T-helper 9 cell (primary cell): ENCODE results near the gene PSMC3IP.

Experiments used
- DNase-seq: peaks from one replicate; pipeline ENCODE4 v3.0.0-alpha.2; 2020

Gene PSMC3IP

DNA sequence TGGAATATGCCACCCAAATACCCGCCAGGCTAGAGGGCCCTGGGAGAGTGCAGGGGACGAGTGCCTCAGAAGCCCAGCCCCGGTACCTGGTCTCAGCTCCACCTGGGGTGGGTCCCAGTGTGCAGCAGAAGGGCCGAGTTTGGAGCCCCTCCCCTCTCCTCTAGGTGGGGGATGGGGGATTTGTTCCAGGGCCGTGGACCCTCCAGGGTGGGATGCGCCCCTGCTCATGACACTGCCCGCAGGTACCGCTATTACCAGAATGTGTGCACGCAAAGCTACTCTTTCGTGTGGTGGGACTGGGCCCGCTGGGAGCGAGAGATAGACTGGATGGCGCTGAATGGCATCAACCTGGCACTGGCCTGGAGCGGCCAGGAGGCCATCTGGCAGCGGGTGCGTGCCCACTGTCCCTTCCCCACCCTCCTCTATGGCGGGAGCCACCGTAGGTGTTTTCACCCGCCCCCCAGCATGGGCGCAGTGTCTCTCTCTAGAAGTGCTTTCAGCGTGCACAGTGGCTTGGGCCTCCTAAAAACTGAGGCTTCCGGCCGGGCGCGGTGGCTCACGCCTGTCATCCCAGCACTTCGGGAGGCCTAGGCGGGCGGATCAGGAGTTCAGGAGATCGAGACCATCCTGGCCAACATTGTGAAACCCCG is 40.2 kb downstream of the PSMC3IP start:
- no peak for DNase-seq

DNA sequence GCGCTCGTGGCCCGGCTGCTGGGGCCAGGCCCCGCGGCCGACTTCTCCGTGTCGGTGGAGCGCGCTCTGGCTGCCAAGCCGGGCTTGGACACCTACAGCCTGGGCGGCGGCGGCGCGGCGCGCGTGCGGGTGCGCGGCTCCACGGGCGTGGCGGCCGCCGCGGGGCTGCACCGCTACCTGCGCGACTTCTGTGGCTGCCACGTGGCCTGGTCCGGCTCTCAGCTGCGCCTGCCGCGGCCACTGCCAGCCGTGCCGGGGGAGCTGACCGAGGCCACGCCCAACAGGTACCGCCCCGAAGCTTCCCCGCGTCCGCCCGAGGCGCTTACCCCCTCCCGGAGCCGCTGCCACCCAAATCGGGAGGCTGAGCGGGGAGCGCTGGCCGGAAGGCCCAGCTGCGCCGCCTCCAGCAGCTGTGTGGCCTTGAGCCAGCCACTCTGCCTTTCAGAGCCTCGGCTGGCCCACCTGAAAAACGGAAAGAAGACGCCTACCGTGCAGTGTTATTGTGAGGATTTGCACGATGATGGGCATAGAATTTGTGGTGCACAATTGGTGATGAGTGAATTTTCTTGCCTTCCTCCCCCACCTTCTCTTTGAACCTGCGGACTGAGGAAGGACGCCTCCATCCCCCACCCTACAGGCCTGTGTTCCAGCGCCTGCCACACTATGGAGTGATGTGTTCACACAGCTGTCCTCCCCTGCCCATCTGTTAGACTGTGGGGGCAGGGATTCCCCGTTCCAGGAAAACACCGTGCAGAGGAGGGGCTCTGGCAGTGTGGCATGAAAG is 41.0 kb downstream of the PSMC3IP start:
- DNase-seq, result peak; percentile 53

DNA sequence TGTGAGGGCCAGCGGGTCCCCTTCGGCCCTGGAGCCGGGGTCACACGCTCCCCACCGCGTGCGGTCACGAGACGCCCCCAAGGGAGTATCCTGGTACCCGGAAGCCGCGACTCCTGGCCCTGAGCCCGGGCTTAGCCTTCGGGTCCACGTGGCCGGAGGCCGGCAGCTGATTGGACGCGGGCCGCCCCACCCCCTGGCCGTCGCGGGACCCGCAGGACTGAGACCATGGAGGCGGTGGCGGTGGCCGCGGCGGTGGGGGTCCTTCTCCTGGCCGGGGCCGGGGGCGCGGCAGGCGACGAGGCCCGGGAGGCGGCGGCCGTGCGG is 41.5 kb downstream of the PSMC3IP start, which contains the start of gene NAGLU:
Gene NAGLU (plus strand): TSS at position 194 of the 324 bp plus-strand sequence. CDS start 32 bp downstream, at position 226.
- DNase-seq, result peak; percentile 67

DNA sequence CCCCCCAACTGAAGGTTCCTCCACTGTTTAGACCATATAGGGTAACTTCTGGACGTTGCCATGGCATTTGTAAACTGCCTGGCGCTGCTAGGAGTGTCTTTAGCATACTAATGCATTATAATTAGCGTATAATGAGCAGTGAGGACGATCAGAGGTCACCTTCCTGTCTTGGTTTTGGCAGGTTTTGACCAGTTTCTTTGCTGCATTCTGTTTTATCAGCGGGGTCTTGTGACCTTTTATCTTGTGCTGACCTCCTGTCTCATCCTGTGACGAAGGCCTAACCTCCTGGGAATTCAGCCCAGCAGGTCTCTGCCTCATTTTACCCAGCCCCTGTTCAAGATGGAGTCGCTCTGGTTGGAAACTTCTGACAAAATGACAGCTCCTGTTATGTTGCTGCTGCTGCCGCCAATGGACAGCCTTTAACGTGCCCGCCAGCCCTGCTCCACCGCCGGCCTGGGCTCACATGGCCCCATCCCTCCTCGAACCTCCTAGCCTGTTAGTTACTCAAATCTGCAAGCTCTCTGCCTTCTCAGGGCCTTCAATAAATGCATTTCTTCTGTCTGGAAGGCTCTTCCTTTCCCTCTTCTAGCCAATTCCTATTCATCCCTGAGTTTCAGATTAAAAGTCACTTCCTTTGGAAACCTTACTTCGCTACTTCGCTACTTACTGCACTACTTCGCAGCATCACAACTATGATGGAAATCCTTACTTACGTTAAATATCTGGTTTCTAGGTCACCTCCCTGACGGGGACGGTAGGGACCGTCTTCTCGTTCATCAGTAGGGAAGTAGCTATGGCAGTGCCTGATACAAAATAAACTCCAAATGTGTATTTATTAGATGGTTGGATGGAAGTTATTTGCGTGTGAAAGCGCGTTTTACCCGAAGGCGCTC is 42.1 kb downstream of the PSMC3IP start:
- no peak for DNase-seq

DNA sequence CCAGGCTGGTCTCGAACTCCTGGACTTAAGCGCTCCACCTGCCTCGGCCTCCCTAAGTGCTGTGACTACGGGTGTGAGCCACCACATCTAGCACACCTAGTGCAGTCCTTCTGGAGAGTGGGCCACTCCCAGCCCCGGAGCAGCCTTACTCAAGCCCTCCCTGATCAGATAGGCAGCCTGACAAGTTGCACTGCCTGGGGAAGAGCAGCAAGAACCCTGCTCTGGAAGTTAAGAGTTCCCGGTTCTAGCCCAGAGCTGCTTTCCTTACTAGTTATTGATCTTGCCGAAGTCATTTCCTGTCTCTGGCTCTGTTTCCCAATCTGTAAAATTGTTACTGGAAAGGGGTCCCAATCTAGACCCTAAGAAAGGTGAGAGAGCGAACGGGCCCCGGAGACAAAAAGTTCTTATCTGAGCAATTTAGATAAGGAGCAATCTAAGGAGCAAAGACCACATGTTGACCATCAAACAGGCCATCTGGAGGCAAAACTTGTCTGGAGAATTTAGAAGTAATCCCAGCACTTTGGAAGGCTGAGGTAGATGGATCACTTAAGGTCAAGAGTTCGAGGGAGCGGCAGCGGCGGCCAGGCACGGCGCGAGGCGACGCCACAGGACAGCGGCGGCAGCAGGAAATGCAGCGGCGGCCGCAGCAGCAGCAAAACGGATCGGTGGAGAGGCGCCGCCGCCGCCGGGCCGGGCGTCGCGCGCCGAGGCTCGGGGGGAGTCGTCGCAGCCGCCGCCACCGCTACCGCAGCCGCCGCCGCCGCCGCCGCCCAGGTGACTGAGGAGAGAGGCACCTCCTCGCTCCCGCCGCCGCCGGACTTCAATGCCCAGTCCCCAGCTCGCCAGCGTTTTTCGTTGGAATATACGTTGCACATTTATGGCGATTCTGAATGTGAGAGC is 45.8 kb downstream of the PSMC3IP start:
- peak; percentile 50 for DNase-seq

DNA sequence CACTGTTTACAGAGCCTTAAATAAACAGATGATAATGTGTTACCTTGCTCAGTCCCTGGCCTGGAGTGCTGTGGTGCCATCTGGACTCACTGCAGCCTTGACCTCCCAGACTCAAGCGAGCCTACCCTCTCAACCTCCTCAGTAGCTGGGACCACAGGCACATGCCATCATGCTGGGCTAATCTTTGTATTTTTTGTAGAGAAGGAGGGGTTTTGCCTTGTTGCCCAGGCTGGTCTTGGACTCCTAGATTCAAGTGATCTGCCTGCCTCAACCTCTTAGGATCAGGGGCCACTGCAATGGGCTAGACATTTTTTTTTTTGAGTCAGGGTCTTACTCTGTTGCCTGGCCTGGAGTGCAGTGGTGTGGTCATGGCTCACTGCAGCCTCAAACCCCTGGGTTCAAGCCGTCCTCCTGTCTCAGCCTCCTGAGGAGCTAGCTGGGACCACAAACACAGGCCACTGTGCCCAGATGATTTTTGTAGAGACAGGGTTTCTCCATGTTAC is 46.5 kb downstream of the PSMC3IP start:
- DNase-seq, result no peak

DNA sequence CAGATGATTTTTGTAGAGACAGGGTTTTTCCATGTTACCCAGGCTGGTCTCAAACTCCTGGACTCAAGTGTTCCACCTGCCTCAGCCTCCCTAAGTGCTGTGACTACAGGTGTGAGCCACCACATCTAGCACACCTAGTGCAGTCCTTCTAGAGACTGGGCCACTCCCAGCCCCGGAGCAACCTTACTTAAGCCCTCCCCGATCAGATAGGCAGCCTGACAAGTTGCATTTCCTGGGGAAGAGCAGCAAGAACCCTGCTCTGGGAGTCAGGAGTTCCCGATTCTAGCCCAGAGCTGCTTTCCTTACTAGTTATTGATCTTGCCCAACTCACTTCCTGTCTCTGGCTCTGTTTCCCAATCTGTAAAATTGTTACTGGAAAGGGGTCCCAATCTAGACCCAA is 48.5 kb downstream of the PSMC3IP start:
- DNase-seq, result no peak

DNA sequence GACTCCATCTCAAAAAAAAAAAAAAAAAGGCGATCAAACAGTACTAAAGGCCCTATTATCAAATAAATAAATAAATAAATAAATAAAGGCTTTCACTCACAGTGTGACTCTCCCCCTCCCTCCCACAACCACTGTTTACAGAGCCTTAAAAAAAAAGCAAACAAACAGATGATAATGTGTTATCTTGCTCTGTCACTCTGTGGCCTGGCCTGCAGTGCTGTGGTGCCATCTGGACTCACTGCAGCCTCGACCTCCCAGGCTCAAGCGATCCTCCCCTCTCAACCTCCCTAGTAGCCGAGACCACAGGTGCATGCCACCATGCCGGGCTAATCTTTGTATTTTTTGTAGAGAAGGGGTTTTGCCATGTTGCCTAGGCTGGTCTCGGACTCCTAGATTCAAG is 49.6 kb downstream of the PSMC3IP start:
- DNase-seq, result no peak

DNA sequence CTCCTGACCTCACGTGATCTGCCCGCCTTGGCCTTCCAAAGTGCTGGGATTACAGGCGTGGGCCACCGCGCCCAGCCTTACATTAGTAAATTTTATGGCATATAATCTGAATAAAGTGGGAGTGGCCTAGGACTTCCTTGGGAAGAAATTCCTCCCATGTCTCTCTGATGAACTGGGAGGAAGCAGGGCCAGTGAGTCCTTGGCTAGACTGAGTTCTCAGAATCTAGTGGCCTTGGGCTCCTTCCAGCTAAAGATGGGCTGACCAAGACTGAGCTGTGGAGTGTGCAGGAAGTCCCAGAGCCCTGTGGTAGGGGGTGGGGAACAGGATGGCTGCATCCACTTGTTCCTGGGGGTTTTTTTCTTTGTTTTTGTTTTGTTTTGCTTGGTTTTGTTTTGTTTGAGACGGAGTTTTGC is 51.5 kb downstream of the PSMC3IP start:
- no peak for DNase-seq

DNA sequence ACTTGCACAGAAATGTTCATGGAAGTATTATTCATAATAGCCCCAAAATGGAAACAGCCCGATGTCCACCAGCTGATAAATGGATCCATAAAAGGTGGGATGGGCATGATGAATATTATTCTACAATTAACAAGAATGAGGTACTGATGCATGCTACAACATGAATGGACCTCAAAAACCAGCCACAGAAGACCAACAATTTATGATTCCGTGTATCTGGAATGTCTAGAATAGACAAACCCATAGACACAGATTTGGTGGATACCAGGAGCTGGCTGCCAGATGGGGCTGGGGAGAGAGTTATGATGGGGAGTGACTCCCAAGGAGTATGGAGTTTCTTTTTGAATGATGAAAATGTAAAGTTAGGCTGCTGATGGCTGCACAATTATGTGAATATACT is 52.3 kb downstream of the PSMC3IP start:
- DNase-seq, result no peak

DNA sequence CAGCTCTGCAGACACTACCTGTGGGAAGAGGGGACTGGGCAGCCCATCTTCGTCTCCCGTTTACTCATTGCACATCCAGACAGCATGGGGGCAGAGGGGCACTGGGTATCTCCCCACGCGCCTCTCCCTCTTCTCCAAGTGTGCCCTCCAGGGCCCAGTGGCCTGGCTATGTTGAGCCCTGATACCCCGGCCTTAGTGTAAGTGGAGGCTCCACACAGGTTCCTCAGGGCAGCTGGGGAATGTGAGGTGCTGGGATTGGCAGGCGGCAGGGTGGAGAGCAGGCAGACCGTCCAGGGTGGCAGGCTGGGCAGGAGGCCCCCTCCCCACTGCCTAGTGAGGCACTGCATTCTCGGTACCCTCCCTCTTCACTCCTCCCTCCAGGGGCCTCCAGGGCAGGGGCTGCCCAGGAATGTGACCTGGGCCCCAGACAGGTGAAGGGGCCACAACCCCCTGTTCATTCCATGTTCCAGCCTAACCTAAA is 54.7 kb downstream of the PSMC3IP start:
- no peak for DNase-seq
